HG02798 (cell line): ENCODE data around the gene SLC6A7.

ENCODE experiments used
- ATAC-seq: cut with Tn5 transposase; IDR thresholded peaks from one replicate; pipeline ENCODE4 v1.9.1; 2021; ENCODE audit warnings: mild to moderate bottlenecking; ENCODE audit not compliant: unreplicated experiment, poor library complexity

The SLC6A7 gene

DNA sequence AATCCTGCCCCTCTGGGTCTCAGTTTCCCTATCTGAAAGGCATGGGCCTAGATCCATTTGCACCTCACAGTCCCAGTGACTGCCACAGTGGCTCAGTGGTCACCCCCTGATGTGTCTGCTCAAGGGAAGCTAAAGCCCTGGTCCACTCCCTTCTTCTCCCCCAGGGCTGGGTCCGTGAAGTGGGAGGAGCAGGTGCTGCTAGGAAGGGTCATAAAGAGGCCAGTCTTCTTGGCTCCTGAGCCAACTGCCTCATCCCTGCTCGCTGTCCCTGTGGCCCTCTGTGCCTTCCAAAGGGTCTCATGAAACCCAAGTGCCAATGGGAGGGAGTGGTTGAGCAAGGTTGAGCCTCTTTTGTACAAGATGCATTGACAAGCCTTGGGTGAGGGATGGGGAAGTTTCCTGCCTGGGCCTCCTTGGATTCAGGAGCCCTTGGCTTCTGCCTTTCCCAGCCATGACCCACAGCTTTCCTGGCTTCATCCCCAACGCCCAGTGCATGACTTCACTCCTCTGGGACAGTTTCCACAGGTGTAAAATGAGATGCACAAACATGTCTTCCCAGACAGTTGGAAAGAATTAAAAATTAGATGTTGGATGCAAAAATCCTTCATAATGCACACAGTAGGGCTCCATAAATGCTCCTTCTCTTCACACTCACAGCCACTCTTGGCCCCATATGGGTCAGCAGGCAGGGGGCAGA lies 1.6 kb upstream of the SLC6A7 start:
- no peak for ATAC-seq

DNA sequence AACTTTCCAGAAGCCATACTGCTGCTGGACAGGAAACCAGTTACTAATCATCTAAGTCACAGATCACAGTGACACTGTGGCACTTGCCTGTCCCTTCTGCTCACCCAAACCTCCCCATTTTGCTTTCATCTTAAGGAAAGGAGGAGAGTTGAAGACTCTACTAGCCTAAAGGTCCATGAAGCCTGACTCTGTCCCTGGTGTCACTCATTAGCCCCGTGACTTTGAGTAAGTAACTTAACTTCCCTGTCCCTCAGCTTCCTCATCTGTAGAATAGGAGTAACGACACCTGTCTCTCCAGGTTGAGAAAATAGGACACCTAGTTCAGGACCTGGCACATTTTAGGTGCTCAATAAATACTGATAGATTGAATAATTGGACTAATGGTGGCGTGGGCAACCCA lies 536 bp upstream of the SLC6A7 start:
- no peak for ATAC-seq

DNA sequence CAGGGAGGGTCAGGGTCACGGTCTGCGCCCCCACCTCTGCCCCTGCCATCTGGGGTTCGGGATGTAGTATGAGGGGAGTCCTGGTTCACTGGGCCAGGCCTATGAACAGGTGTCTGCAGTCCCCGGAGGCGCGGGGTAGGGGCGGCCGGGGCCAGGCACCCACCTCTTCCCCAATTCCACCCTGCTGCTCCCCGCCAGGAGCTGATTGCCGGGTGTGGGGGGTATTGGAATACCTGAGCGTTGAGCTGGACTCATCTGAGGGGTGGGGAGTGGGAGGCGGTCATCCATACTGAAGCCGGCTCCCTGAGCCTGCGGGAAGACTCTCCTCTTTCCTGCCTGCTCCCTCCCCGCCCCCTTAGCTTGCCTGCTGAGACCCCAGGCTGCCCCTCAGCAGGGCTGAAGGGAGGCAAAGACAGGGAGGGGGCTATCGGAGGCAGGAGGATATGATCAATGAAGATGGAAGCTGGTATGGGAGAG lies 679 bp downstream of the SLC6A7 start:
- ATAC-seq = no peak

DNA sequence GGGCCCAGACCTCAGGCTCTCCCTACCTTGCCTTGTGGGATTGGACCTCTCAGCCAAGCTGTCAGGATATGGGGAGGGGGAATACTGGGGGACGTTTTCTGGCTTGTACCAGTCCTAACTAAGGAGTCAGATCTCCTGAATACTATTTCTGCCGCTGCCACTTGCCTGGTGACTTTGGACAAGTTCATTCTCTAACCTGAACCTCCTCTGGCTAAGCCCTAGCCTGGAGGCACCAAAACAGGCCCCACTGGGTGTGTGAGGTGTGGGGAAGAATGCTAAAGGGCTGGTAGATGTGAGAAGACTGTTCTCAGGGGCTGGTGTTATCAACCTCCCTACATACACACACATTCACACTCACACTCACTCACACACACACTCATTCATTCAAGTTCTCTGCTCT lies 1.1 kb downstream of the SLC6A7 start:
- ATAC-seq = no peak

DNA sequence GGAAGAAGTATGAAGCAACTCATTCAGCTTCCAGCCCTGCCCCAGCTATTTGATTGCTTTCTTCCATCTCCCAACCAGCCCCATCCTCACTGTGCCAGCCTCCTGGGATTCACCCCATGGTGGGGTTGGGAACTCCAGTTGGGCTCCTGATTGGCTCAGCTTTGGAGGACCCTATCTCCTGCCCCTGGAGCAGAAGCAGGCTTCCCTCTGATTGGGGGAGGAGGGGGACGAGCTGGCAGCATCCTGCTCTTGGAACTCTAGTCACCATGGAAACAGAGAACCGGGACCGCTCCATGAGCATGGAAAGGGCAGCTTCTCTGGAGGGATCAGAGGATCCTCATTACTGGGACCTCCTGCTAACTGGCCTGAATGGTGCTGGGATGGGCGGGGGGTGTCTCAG lies 2.6 kb downstream of the SLC6A7 start:
- ATAC-seq = no peak

DNA sequence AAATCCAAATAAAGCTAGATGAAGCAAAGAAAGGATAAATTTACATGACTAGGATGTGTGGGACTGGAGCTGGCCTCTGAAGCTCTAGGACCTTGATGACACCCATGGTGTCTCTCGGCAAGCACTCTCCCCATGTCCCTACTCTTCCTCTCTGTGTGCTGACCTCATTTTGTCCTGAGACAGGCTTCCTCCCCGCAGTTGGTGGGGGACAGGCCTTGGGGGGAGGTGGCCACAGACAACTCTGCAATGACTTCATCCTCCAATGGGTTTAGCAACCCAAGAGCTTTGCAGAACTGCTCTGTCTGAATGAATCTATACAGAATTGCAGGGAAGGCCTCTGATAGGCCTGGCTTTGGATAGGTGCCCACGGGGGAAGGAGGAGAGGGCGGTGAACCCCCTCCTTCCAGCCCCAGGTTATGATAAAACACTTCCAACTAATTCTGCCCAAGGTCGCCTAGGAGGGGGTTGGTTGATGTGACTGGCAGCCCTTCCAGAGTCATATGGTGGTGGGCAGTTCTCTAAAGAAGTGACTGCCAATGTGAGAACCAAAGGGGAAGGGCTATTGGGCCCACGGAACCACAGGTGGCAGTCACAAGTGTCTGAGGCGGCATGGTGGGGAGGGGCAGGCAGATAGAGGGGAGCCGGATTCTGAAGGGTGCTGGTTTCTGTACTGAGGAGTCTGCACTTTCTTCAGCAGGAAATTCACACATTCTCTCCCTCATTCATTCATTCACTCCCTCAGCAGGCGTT lies 6.0 kb downstream of the SLC6A7 start:
- ATAC-seq = no peak

DNA sequence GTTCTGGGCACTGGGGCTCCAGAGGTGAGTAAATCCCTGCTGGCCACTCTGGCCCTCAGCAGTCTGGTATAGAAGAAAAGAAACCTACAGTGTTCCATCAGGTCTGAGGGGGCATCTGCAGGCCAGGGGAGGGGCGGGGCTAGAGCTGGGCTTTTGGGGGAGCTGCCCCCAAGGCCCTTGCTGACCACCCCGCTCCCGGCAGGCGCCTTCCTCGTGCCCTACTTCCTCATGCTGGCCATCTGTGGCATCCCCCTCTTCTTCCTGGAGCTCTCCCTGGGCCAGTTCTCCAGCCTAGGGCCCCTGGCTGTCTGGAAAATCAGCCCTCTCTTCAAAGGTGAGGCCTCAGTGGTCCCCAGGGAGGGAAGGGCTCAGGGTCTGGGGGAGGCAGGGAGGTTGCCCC lies 6.7 kb downstream of the SLC6A7 start:
- no peak for ATAC-seq

DNA sequence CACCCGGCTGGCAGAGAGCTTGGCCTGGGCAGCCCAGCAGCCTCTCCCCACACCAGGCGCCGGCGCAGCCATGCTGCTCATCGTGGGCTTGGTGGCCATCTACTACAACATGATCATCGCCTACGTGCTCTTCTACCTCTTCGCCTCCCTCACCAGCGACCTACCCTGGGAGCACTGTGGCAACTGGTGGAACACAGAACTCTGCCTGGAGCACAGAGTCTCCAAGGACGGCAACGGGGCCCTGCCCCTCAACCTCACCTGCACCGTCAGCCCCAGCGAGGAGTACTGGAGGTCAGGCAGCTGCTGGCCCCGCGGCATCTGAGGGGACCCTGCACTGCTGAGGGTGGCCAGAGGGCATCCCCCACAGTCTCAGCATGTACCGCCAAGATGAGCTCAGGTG lies 7.1 kb downstream of the SLC6A7 start:
- ATAC-seq = no peak

DNA sequence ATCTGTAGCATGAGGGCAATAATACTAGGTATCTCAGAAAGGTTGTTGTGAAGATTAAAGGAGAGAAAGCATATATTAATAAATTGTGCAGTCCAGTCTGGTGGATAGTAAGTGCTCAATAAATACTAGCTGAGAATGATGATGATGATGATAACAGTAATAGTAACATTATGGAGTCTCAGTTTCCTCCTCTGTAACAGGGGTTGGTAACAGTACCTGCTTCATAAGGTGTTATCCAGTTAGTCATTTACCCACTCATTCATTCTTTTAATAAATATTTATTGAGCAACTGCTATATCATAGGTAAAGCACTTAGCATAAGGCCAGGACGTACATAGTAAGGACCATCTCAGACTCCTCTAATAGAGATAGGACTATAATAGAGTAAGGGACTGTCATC lies 7.6 kb downstream of the SLC6A7 start:
- ATAC-seq = no peak

DNA sequence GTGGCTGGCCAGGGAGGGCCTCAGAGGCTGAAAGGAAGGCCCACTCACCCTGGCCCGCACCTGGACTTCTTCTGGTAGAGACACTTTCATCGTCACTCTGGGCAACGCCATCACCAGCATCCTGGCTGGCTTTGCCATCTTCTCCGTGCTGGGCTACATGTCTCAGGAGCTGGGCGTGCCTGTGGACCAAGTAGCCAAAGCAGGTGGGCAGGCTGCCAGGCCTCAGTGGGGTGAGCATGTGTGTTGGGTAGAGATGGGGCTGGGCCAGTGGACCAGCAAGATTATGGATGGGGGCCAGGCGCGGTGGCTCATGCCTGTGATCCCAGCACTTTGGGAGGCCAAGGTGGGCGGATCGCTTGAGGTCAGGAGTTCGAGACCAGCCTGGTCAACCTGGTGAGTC lies 12.6 kb downstream of the SLC6A7 start:
- no peak for ATAC-seq

DNA sequence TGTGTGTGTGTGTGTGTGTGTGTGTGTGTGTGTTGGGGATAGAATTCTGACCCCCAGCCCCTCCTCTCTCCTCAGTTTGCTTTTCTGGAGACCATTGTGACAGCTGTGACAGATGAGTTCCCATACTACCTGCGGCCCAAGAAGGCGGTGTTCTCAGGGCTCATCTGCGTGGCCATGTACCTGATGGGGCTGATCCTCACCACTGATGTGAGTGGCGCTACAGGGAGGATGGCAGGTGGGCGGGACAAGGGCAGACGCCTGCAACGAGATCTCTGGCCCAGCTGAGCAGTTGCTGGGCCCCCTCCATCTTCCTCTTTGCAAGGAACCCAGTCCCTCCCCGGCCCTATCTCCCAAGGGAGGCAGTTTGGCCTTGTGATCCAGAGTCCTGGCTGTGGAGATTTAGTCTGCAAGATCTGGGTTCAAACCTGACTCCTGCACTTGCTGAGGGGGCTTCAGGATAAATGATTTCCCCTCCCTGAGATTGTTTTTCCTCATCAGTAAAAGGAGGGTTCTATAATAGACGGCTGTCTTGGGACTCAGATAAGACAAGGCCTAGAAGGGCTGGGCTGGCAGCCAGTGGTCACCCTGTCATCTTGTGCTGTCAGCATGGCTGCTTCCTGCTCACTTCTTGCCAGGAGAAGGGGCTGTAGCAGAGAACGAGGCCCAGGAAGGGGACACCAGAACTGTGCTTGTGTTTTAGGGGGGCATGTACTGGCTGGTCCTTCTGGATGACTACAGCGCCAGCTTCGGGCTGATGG lies 14.1 kb downstream of the SLC6A7 start:
- no peak for ATAC-seq

DNA sequence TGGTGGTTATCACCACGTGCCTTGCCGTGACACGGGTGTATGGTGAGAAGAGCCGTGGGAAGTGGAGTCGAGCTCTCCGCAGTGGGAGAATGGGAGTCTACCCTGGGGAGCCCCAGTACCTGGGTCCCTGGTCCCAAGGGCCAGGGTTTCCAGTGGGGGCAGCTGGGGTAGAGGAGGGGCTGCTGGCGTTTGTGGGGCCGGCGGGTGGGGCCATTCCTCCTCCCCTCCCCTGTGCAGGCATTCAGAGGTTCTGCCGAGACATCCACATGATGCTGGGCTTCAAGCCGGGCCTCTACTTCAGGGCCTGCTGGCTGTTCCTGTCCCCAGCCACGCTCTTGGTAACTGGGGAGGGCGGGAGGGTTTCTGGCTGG lies 14.7 kb downstream of the SLC6A7 start:
- ATAC-seq = no peak

DNA sequence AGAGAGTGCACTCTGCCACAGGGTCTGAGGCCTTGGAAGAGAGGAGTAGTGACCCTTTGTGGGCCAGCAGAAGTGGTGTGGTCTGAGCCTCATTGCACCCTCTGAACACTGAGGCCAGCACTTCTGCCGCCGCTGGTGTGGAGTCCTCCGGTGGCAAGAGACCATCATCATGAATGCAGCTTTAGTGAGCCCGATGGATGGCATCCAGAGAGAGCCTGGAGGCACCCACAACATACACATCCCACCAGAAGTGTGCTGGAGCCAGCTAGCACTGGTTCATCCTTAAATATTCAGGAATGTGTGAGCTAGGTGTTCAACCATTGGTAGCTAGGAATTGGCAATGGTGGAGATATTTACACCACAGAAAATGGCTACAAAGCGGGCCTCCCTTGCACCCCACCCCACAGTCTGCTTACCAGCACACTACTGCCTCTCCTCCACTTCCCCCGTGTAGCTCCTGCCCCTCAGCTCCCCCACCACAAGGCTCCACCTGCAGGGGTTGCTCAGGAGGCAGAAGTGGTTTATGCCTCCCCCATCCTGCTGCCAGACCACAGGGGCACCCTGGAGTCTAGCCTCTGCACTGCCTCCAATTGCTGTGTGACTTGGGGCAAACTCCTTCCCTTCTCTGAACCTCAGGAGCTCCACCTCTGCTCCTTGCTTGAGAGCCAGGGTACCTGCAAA lies 16.4 kb downstream of the SLC6A7 start:
- ATAC-seq = no peak

DNA sequence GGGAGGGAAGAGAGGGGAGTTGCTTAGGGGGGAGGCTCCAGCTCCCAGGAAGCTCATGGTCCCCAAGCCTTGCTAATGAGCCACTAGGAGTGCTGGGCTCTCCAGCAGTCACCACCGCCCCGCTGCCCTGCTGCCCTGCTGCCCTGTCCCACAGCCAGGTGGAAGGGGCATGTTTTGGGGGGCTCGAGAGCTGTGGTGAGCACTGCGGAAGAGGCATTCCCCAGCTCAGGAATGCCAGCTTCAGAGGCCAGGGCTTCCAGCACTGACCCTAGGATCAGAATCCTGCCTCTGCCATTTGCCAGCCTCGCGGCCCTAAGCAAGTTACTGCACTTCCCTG lies 16.9 kb downstream of the SLC6A7 start:
- no peak for ATAC-seq

DNA sequence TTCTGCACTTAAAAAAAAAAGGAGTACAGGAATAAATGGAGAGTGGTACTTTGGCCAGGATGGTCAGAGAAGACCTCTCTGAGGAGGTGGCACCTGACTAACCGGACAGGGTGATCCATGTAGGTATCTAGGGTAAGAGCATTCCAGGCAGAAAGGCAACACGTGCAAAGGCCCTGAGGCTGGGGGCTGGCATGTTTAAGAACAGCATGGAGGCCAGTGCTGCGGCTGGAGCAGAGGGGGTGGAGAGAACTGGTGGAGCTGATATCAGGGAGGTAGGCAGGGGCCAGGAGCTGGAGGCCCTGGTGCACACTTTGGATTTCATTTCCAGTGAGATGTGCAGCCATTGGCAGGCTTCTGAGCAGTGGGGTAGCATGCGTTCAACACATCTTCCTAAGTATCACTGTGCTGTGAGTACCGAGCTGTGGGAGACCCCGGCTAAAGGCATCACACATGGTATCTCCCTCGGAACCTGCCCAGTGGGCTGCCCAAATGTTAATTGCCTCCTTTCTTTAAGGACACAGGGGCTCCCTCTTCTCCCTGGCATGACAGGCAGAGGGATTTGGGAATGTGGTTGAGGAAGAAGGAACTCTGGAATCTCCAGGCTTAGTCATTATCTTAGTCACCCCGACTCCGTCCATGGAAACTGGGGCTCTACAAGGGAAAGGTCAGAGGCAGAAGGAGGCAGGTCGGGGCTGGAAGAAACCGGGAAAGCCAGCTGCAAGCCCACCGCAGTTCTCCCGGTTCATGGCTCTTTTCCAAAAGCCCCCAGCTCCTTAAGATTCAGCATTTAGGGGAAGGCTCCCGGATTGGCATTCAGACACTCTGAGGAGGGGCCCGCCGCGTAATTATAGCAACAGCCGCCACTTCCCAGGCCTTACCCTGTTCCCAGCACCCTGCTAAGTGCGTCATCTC lies 18.6 kb downstream of the SLC6A7 start:
- ATAC-seq = no peak

DNA sequence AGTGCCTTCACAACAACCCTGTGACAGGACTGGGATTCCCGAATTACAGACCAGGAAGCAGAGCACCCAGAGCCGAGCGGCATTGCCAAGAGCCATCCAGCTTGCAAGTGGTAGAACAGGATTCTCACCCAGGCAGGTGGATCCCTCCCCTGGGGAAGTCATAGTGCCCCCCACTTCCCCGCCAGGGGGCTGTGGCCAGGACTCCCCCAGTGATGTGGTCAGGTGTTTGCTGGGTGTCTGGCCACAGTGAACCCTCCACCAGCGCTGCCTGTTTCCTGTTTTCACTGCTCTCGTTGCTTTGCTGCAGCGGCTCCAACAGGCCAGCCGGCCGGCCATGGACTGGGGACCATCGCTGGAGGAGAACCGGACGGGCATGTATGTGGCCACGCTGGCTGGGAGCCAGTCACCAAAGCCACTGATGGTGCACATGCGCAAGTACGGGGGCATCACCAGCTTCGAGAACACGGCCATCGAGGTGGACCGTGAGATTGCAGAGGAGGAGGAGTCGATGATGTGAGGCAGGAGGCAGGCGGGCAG lies 19.3 kb downstream of the SLC6A7 start:
- no peak for ATAC-seq

DNA sequence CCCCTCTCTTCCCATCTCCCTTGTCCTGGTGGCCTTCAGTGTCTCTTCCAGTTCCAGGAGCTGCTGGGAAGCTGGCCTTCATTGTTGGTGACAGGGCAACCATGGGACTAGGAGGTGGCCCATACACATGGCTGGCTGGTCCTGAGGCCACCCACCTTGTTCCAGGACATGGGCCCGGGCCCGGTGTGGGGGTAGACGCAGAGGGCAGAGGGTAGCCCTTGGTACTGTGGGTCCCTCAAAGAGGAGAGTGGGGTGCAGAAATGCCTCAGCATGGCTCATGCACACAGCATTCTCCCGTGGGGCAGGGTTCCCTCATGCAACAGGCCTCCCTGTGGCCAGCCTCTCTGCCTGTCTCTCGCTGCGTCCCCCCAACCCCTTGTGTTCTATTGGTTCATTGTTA lies 20.8 kb downstream of the SLC6A7 start:
- no peak for ATAC-seq

DNA sequence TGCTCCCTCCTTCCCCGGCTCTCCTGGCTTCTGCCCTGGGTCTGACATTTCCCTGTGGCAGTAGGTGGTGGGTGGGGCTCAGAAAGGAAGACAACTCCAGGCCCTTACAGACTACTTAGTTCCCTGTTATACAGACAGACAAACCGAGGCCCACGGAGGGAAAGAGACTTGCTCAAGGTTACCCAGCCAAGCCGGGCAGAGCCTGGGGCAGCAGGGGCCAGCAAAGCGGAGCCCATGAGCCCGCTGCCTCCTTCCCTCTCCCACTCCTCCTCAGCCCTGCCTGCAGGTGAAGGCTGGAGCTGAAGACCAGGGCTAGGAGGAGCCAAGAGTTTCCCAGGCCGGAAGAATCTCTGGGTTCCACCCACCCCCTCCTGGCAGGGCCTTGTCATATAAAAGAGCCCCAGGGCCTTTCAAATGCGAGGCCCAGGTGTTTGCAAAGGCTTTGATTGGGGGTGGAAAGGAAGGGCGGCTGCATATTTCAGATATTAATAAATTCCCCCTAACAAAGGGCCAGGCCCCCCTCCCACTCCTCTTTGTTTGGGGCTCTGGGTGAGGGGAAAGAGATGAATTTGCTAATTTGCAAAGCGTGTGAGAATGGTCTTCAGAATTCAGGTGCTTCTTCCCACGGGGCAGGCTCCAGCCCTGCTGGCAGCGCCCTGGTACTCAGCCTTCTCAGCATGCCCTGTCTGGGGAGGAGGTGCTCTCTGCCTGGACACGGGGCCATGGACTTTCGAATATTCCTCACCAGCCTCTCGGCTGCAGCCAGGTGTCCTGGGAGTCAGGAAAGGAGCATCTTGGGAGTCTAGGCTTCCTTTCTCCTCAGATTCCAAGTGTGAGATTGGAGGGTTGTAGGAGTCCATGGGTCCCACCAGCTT lies 21.5 kb downstream of the SLC6A7 start:
- no peak for ATAC-seq

DNA sequence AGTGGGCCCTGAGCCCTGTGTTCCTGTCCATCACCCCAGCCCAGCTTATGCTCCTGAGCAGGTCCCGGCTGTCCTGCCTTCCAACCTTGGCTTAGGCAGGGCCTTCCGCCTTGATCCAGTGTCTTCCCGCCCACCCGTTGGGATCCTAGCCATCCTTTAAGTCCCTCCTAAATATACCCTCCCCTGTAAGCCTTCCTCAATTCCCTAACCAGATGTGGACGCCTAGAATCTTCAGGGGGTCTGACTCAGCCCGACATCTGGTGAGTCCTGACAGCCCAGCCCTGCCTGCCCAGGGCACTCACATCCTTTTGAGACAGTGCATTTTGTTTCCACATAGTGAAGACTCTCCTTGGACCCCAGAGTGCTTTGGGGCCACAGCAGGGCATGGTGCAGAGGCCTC lies 23.7 kb downstream of the SLC6A7 start:
- ATAC-seq = no peak
